Loucy (cell line): ENCODE results near the gene SIGLEC7.

Experiments used
- EZH2phosphoT487 ChIP-seq: fragments of 200-600 bp; IDR thresholded peaks from 2 replicates; pipeline ENCODE4 v1.6.1; 2018; ENCODE audit warnings: antibody characterized with exemption, mild to moderate bottlenecking, moderate library complexity, borderline replicate concordance
- TF ChIP-seq, protein P1 (sequence below): fragments of 200-600 bp; sonication (generic); conservative IDR thresholded peaks from 2 replicates; pipeline ENCODE4 v1.5.1; 2014; ENCODE audit warnings: mild to moderate bottlenecking, antibody characterized with exemption, low read length

DNA sequence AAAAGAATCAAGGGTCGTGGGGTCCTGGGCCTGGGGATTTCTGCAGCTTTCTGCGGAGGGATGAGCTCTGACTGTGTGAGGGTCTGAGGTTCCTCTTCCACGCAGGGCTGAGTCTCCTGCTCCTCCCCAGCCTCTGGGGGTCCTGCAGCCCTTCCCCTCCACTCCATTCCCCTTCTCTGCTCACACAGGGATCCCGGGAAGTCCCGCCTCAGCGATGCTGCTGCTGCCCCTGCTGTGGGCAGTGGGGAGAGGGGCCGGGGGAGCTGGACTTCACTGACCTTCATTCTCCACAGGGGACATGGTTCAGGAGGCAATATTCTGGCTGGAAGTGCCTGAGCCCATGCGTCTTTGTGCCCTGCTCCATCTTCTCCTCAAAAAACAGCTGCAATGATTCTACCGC is 56.5 kb downstream of the SIGLEC7 start:
- TF ChIP-seq, protein P1, sequence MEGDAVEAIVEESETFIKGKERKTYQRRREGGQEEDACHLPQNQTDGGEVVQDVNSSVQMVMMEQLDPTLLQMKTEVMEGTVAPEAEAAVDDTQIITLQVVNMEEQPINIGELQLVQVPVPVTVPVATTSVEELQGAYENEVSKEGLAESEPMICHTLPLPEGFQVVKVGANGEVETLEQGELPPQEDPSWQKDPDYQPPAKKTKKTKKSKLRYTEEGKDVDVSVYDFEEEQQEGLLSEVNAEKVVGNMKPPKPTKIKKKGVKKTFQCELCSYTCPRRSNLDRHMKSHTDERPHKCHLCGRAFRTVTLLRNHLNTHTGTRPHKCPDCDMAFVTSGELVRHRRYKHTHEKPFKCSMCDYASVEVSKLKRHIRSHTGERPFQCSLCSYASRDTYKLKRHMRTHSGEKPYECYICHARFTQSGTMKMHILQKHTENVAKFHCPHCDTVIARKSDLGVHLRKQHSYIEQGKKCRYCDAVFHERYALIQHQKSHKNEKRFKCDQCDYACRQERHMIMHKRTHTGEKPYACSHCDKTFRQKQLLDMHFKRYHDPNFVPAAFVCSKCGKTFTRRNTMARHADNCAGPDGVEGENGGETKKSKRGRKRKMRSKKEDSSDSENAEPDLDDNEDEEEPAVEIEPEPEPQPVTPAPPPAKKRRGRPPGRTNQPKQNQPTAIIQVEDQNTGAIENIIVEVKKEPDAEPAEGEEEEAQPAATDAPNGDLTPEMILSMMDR: no peak
- TF ChIP-seq EZH2phosphoT487: no peak
